HG03025 (cell line): ENCODE data around the gene OSBPL9.

Experiments used
- ATAC-seq: cut with Tn5 transposase; IDR thresholded peaks from one replicate; pipeline ENCODE4 v1.9.1; 2021; ENCODE audit warnings: mild to moderate bottlenecking, moderate library complexity; ENCODE audit not compliant: unreplicated experiment, low FRiP score

Gene OSBPL9

DNA sequence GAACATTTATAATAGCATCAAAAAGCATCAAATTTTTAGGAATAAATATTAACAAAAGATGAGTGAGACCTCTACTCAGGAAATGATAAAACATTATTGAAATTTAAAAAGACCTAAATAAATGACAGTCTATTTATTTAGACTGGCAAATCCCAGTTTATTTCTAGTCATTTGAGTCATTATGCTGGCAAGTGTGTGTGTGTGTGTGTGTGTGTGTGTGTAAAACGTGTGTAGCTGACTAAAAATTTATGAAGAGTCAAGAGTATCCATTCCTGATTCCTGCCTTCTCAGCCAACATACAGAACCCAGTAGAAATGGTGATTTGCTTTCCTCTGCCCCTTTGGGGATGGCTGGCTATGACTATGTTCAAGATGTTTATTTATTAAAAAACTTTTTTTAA is 46.2 kb downstream of the OSBPL9 start:
- ATAC-seq, result no peak

DNA sequence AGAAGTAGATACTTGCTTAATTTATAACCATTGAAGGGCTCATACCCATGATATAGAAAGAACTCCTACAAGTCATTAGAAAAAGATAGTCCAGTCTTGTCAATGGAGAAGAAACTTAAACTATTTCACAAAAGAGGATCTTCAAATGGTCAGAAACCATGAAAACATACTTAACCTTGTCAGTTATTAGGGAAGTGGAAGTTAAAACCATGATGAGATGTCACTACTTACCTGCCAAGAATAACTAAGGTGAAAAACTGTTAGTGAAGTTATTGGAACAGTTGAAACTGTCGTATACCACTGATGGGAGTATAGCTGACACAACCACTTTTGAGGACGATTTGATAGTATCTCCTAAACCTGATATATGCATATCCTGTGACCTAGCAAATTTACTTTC is 46.8 kb downstream of the OSBPL9 start:
- no peak for ATAC-seq

DNA sequence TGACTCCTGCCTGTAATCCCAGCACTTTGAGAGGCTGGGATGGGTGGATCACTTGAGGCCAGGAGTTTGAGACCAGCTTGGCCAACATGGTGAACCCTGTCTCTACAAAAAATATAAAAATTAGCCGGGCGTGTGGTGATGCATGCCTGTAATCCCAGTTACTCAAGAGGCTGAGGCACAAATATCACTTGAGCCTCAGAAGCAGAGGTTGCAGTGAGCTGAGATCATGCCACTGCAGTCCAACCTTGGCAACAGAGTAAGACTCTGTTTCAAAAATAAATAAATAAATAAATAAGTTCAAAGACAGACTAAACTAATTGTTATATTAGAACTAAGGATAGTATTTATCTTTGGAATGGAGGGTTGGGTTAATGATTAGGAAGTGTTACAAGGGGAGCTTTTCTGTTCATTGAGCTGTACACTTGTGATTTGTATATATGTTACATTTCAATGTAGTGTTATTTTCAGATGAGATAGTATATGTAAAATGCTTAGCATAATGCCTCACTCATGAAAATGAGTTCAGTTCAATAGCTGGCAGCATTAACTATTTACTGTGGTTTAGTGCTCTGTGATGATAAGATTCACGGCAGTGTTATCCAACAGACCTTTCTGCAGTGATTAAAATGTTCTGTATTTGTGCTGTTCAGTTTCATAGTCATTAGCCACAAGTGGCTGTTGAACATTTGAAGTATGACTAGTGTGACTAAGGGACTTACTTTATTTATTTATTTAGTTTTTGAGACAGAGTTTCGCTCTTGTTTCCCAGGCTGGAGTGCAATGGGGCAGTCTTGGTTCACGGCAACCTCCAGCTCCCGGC is 47.7 kb downstream of the OSBPL9 start:
- ATAC-seq, result no peak

DNA sequence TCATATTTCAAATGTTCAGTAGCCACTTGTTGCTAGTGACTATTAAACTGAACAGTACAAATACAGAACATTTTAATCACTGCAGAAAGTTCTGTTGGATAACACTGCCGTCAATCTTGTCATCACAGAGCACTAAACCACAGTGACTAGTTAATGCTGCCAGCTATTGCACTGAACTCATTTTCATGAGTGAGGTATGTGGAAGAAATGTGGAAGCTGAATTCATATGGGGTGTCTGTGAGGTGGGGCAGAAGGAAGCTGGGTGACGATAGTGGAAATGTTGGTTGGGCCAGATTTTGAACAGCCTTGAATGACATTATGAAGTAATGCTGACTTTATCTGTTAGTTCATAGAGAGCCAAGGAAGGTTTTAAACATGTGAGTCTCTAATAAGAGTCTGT is 49.6 kb downstream of the OSBPL9 start:
- ATAC-seq, result no peak

DNA sequence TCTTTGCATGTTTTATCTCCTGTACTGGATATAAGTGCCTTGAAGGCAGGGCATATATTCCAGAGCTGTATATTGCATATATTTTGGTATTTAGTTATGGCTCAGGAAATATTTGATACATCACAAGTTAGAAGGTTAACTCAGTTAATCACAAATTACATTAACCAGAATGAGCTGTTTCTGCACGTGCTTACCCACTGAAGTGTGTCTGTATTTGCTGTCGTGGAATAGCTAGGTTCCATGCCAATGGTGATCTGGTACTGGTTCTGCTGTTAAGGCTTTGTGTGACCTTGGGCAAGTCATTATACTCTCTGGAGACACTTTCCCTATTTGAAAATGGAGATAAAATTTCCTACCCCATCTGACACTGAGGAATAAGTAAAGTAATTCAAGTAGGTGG is 50.7 kb downstream of the OSBPL9 start:
- ATAC-seq, result no peak

DNA sequence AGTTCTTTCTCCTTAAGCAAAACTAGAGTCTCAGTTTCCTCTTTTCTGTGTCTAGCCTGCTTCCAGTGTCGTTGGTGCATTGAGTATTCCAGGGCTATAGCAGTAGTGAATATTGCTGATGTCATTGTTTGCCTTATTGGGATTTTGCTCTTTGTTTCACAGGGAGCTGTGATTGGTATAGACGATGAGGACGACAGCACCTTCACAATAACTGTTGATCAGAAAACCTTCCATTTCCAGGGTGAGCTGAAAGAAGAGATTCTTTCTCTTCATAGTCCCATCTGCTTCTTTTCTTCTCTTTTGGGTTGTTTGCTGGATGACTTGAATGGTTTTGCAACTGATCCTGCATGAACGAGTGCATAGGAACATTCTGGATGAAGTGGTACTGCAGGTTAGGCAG is 52.4 kb downstream of the OSBPL9 start:
- ATAC-seq, result no peak

DNA sequence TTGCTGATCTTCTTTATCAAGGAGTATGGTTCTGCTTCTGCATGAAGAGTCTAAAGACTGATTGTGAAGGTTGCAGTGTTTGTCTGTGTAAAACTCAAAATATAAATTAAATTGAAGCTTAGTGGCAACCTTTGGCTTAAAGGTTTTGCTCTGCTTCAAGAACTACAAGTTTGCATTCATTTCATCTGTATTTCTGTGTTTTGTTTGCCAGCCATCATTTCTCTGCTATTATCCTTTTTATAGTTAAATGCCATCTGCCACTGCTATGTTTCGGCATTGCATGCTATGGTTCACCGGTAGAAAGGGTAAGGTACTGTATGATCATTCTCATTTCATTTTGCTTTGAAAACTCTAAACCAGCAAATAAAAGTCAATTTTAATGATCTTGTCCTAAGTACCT is 52.9 kb downstream of the OSBPL9 start:
- ATAC-seq, result no peak

DNA sequence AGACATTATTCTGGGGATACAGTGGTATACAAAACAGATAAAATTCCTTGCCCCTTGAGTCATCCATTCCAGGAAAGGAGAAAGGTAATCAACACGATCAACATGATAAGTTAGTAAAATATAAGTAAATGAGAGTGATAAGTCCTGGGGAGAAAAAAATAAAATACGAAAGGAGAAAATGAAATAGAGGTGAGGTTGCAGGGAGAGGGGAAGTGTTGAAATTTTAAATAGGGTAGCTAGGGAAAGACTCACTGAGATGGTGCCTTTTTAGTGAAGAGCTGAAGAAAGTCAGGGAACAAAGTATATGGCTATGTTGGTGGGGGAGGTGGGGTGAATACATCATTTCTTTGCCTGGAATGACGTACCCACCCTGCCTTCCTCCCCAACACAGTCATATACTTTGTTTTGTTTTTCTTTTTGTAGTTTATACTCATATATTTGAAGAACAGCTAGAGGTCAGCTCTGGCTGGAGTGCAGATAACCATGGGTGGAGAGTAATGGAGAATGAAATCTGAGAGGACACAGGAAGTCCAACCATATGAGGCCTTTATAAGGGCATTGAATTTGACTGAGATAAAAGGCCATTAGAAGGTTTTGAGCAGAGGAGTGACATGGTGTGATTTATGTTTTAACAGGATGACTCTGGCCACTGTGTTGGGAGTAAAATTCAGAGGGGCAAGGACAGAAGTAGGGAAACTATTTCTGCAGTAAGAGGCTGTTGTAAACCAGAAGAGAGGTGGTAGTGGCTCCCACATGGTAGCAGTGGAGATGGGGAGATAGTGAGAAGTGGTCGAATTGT is 54.8 kb downstream of the OSBPL9 start:
- ATAC-seq, result no peak

DNA sequence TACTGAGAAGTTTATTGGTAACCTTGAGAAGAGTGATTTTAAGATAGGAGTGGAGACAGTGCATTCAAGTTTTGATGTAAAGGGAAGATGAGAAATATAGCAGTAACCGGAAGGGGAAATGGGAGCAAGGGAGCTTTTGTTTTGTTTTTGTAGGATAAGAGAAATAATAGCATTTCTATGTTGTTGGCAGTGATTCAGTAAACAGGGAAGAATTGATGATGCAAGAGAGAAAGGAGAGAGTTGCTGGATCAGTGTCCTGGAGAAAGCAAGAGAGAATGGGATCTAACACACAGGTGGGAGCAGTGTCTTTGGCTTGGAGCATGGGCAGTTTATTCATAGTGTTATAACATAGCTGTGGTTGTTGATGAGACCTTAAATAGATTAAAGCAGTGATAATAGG is 56.4 kb downstream of the OSBPL9 start:
- ATAC-seq, result no peak

DNA sequence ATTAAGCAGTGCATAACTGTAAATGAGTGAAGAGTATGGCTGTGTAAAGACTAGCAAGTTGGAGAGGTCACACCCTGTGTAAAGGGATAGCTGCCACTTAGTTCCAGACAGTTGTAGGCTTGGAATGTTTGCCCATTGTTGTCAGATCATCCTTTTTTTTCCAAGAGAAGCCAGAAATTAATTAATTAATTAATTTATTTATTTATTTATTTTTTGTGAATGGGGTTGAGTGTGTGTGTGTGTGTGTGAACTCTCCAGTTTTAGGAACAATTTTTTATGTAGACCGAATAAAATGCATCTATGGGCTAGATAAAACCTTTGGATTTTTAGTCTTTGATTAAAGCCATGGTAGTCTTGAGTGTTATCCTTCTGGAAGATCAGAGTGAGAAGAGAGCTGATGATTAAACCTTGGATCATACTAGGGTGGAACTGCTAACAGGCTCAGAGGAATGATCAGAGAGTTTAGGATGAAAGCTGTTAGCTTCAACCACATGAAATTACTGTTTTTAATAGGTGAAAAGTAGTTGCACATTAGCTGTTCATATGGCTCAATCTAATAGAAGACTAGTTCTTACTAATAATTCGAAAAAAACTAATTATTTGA is 58.4 kb downstream of the OSBPL9 start:
- ATAC-seq, result no peak

DNA sequence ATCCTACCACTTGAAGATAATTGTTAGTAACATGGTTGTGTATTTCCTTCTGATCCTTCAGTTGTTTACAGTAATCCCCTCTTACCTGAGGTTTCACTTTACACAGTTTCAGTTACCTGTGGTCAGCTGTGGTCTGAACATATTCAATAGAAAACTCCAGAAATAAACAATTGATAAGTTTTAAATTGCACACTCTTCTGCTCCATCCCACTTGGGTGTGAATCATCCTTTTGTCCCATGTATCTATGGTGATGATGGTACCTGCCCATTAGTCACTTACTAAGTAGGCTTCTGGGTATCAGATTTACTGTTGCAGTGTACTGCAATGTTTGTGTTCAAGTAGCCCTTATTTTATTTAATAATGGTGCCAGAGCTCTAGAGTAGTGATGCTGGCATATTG is 62.5 kb downstream of the OSBPL9 start:
- ATAC-seq, result no peak

DNA sequence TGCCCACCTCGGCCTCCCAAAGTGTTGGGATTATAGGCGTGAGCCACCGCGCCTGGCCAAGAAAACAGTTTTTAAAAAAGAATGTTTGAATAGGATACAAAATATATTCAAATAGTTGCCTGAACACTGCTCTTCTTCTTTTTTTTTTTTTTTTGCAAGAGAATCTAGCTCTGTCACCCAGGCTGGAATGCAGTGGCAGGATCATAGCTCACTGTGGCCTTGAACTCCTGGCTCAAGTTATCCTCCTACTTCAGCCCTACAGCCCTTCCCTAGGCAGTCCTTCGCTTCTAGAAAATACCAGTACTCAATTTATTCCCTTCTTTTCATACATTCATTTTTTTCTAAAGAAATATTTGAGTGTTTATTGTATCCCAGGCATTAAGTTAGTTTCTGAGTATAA is 67.9 kb downstream of the OSBPL9 start:
- no peak for ATAC-seq

DNA sequence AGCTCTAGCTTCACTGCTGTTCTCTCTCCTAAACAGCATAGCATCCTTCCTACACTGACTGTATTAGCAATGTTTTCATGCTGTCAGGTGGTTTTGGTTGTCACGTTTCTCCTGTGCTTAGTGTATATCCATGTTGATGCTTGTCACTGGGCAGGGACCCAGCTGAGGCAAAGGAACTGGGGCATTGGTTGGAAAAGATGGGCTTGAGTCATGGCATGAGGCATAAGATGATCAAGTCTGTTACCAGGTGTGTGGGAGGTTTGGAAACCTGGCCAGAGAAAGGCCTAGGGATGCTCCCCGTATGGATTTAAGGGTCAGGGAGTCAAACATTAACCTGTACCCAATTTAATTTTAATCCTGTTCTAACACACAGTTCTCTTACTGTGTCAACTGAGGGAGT is 69.6 kb downstream of the OSBPL9 start:
- no peak for ATAC-seq

DNA sequence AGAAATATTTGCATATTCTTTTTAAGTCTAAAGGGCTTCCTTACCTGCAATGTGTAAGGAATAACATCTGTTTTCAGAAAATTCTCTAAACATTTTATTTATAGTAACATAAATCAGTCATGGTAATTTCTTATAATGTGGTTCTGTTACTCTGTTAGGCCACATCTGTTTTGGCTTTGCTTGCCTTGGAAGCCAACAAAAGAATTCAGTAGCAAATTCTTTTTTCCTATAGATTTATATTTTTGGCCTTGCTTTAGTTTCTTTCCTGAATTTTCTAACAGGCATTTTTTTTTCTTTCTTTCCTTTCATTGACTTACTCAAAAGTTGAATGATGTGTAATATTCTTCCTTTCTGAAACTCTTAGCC is 72.2 kb downstream of the OSBPL9 start:
- no peak for ATAC-seq

DNA sequence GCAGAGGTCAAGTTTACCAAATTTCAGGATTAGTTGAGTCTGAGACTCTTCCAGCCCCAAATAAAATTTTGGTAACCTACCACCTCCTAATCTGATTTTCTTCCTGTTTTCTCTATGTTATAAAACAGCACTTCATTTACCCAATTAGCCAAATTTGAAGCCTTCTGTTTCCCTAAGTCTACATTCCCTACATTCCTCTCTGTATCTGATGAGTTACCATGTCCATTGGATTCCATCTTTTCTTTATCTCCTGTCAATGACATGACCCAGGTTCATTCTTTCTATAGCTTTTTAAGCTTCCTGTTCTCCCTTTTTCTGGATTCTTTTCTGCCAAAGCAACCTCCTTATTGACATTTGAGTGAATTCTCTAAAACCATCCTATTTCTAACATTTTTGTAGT is 72.8 kb downstream of the OSBPL9 start:
- ATAC-seq, result no peak

DNA sequence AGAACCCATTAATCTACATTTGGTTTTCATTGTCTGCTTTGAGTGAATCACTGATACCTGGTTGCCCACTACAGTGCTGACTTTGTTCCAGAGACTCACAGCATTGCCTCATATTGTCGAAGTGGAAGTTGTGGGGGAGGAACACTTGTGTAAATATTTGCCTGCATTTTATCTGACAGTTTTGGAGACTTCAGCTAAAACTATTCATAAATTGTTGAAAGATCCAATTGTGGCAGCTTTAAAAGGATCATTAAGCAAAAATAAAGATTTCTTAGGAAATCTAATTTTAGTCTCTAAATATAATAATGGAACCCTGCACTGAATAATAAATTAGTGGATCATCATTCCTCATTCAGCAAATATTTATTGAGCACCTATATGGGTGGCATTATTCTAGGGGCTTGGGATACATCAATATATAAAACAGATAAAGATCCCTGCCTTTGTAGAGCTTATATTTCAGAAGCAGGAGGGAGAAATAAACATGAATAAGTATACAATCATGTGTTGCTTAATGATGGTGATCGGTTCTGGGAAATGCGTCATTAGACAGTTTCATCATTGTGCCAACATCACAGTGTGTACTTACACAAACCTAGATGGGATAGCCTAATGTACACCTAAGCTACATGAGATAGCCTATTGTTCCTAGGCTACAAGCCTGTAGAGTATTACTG is 73.5 kb downstream of the OSBPL9 start:
- ATAC-seq, result no peak

DNA sequence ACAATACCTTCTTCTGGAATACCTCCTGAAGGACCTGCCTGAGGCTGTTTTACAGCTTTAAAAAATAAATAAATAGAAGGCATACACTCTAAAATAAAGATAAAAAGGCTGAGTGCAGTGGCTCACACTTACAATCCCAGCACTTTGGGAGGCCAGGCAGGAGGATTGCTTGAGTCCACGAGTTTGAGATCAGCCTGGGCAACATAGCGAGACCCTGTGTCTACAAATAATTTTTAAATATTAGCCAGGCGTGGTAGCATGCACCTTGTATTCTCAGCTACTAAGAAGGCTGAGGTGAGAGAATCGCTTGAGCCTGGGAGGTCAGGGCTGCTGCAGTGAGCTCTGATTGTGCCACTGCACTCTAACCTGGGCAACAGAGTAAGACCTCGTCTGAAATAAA is 75.0 kb downstream of the OSBPL9 start:
- ATAC-seq, result no peak

DNA sequence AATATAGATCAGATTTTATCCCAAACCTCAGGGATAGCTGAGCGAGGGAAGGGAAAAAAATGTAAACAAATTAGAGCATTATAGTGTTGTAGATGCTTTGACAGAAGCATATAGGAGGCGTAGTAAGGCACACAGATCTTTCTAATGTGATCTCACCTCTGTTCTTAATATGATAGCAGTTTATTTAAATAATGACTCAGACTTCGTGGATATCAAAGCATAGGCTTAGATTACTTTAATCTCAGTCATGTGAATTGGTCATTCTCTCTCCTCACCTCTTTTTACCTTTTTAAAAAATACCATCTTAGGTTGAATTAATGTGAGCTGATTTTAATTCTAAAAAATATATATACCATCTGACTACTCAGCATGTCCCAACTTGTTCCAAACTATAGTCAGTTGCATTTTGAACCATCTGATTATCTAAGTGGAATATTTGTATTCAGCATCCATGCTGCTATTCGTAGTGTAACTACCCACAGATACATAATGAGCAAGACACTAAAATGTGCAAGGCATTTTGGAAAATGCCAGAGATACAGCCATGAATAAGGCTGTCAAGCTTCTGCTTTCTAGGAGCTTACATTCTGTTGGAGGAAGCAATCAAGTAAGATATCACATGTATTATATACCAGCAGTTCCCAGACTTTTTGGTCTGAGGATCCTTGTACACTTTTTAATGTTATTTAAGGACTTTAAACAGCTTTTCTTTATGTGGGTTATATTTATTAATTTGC is 76.7 kb downstream of the OSBPL9 start:
- no peak for ATAC-seq

DNA sequence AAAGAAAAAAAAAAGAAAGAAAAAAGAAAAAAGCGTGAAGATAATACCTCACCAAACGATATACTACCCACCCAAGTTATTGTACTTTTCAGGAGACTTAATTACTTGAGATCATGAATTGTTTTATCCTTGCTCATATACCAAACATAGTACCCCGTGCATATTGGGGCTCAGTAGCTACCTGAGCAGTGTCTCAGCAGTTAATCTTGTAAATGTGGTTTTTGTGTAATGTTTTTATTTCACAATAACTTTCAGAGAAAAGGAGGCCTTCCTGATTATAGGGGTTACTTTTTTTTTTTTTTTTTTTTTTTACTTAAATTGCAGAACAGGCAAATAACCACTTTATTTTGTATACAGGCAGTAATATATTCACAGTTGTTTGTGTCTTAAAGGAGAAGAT is 80.3 kb downstream of the OSBPL9 start:
- ATAC-seq, result no peak

DNA sequence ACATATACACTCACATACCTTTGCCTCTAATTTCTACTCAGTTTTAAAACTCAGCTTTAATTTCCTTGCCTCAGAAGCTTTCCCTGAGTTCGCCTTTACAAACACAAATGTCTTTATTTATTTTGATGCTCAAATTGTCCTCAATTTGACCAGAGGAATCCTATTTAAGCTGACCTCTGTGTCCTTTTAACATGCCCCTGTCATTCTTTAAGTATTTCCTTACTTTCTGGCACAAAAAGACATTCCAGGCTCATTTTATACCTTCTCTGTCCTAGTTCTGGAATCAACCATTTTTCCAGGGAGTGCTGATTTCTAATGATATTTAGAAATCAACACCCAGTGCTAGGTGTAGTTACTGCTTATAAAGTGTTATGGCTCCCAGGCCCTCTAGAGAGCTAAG is 82.5 kb downstream of the OSBPL9 start:
- no peak for ATAC-seq
